Embryonic facial prominence (tissue), 1 donor: ENCODE measurements around the gene SKAP2.

ENCODE experiments used
- DNase-seq: peaks from one replicate; pipeline ENCODE4 v3.0.0-alpha.2; 2016; ENCODE audit errors: extremely low spot score

SKAP2 gene

DNA sequence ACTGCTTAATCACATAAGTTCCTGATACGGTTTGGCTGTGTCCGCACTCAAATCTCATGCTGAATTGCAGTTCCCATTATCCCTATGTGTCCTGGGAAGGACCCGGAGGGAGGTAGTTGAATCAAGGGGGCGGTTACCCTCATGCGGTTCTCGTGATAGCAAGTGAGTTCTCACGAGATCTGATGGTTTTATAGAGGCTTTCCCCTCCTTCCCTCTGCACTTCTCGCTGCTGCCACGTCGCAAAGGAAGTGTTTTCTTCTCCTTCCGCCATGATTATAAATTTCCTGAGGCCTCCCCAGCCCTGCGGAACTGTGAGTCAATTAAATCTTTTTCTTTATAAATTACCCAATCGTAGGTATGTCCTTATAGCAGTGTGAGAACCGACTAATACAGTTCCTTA lies 226.2 kb downstream of the SKAP2 start:
- DNase-seq, result no peak

DNA sequence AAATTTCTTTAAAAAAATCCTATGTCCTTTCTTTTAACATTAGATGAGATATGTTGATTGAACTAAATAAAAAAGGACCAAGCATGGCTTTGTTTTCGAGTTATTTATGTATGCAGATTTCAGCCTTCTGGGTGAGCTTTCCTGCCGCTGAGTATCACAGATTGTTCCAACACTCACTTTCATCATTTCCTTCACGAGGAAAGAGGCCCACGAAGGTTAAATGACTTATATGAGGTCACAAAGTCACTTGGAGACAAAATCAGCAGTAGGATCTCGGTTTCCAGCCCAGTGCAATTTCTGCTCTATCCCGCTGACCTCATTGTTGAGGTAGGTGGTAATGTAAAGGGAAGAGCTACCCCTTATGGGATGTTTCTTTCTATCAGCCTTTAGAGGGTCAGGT lies 226.8 kb downstream of the SKAP2 start:
- no peak for DNase-seq

DNA sequence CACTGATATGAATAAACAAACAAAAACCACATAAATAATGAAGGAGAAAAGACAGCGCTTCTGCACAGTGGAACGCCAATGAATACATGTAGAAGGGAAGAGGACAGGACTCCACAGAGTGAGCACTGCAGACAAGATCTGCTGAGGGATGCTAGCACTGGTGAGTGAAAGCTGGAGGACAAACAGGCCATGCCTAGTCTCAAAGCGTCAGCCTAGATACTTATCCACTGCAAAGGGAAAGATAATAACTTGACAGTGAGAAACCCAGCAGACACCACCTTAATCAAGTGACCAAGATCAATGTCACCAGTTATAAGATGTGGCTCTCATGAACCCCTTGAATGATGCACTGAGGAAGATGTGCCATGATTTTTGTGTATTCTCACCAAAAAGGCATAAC lies 227.6 kb downstream of the SKAP2 start:
- no peak for DNase-seq

- no peak for DNase-seq
These were observed 230.8 kb downstream of the SKAP2 start for GRCh38 chr7:26633557-26633956.

GRCh38 chr7:26631601-26632000 lies 232.8 kb downstream of the SKAP2 start:
- DNase-seq, result no peak

DNA sequence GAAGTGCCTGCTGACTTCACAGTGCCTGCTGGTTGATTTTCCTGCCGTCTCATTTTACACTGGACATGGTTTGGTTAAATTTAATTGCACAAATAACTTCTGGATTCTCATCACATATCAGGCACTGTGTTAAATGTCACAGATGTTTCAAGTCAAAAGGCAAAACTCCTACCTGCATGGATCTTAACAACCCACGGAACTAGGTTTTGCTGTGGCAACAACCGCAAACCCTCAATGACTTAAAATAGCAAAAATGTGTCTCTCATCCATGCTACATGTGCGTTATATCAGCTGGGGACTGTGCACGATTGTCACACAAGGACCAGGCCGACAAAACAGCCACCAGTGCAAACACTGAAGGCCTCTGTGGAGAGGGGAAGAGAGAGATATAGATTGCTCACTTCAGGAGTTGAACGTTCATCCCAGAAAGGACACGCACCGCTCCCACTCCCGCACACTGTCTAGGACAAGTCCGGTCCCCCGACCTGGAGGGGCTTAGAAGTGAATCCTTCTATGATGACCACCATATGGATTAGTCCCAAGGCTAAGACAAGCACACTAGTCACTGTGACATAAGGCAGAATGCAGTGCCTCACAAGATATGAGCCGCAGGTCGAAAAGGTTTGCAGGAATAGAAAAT lies 233.3 kb downstream of the SKAP2 start:
- no peak for DNase-seq

DNA sequence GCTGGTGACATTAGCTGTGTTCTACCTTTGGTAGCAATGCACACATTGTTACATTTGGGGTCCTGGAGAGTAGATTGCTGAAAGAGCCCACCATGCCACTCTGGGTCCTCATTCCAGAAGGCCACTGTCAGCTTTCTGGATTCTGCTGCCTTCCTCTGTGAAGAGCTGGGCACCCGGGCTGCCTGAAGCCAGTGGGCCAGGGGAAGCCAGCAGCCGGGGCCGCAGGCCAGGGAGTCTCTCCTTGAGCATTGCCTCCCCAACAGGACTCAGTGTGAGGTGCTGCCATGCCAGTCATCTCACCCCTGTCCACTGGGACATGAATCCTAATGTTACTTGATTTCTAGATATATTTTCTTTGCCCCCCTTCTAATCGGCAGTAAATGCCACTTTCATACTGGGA lies 234.0 kb downstream of the SKAP2 start:
- no peak for DNase-seq

DNA sequence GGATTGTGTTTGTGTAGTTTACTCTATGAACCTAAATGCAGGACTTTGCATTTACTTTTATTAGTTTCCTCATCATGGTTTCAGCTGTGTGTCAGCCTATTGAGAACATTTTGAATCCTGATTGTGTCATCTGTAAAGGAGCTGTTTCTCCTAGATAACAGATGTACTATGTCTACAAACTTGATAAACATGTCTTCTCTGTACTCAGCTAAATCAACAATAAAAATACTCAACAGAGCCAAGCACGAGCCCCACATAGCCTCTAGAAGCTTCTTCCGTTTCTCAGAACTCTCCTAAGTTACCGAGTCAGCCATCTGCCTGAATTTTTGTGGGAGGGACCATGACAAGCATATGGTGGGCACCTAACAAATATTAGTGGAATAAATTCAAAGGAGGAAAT lies 234.7 kb downstream of the SKAP2 start:
- DNase-seq, result no peak

DNA sequence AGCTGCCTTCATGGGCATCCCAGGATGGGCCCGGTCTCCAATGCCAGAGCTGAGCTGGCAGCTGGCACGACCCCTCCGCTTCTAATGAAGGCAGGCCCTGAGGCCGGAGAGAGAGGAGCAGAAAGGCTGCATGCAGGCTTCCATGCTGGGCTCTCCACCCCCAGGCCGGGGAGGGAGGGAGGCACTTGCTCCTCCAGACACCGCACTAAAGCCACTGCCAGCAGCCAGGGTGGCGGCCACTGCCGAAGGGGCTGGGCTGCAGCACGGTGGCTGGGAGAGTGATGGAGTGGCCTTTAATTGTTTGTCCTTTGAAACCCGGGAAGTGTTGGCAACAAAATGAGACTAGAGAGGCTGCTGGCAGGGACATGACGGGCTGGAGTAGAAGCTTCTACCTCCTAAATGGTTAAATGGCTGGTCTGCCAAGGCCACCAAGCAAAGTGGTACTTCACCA lies 236.5 kb downstream of the SKAP2 start:
- DNase-seq, result no peak

GRCh38 chr7:26627221-26627620 lies 237.2 kb downstream of the SKAP2 start:
- DNase-seq, result no peak

GRCh38 chr7:26626687-26627086 lies 237.7 kb downstream of the SKAP2 start:
- DNase-seq, result no peak

DNA sequence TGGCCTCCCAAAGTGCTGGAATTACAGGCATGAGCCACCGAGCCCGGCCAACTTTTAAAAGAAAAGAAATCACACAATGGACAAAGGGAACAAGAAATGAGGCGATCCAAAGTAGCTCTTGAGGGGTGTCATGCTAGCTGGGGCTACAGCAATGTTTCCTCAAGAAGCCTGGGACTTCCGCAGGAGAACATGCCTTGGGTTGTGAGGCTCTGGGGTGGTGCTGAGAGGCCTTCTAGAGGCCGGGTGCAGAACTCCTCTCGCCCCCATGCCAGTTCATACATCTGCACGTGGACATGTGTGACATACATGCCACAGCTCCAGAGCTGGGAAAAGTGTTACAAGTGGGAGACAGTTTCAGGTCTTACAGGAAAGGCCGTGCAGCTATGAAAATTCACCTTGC lies 238.2 kb downstream of the SKAP2 start:
- DNase-seq, result no peak

DNA sequence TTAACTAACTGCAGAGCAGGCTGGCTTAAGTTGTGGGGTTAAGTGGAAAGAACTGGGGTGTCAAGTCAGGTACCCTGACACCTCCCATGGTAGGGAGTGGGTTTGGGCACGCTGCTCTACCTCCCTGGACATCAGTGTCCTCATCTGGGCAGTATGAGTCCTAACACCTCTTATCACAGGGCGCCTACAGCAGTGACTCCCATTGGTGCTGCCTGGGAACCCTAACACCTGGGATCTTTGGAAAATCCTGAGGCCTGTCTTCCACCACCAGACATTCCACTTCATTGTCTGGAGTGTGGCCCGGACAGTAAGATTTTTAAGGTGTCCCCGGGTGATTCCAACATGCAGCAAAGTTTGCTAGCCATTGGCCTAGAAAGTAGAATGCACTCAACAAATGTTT lies 239.1 kb downstream of the SKAP2 start:
- DNase-seq, result no peak

- DNase-seq, result no peak
These were observed 239.6 kb downstream of the SKAP2 start for GRCh38 chr7:26624839-26625238.

DNA sequence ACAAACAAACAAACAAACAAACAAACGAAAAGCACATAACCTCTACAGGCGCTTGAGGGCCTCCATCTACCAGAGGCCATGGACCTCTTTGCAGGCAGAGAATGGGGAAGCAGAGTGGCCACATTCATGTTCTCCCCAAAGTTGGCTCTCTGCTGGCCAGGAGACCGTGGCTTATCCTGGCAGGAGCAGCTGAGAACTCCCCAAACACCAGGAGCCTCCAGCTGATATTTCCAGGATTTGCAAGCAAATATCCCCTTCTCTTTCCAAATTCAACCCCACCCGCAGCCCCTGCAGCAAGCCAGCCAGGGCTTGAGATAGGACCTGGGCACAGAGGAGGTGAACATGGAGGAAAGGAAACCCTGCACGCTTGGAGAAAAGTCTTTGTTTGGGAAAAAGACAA lies 240.0 kb downstream of the SKAP2 start:
- no peak for DNase-seq

GRCh38 chr7:26620352-26620751 lies 244.0 kb downstream of the SKAP2 start:
- no peak for DNase-seq

- DNase-seq, result no peak
These were observed 244.9 kb downstream of the SKAP2 start for GRCh38 chr7:26619348-26619984.

GRCh38 chr7:26618898-26619297 lies 245.5 kb downstream of the SKAP2 start:
- DNase-seq, result no peak

- no peak for DNase-seq
These were observed 245.9 kb downstream of the SKAP2 start for GRCh38 chr7:26618449-26618848.
